Gastroesophageal sphincter (tissue), 3 donors: ENCODE data around the gene TNP1.

ENCODE experiments used
- POLR2A ChIP-seq, 2 donors: fragments of 450-650 bp; IDR thresholded peaks; one replicate each; pipeline ENCODE4 v1.6.1; 2017; ENCODE audit warnings: antibody characterized with exemption in 2 of 2, mild to moderate bottlenecking in 2 of 2, moderate library complexity in 1 of 2
- TF ChIP-seq, protein P1 (sequence below), 4 experiments: fragments of 200-600 bp in 2 of 4; fragments of 450-650 bp in 2 of 4; sonication (generic) in 1 of 4; IDR thresholded peaks; one replicate each; pipeline ENCODE4 v1.5.1; 2017 to 2019; ENCODE audit warnings: antibody characterized with exemption in 4 of 4, mild to moderate bottlenecking in 2 of 4, moderate library complexity in 2 of 4

- TF ChIP-seq, protein P1, sequence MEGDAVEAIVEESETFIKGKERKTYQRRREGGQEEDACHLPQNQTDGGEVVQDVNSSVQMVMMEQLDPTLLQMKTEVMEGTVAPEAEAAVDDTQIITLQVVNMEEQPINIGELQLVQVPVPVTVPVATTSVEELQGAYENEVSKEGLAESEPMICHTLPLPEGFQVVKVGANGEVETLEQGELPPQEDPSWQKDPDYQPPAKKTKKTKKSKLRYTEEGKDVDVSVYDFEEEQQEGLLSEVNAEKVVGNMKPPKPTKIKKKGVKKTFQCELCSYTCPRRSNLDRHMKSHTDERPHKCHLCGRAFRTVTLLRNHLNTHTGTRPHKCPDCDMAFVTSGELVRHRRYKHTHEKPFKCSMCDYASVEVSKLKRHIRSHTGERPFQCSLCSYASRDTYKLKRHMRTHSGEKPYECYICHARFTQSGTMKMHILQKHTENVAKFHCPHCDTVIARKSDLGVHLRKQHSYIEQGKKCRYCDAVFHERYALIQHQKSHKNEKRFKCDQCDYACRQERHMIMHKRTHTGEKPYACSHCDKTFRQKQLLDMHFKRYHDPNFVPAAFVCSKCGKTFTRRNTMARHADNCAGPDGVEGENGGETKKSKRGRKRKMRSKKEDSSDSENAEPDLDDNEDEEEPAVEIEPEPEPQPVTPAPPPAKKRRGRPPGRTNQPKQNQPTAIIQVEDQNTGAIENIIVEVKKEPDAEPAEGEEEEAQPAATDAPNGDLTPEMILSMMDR (IDR thresholded peaks at IDR 0.05): no peak
- no peak for TF ChIP-seq POLR2A (IDR thresholded peaks at IDR 0.05)
Observed at GRCh38 chr2:216810399-216811160, 49.3 kb downstream of the TNP1 start.
